Activated B cell treated with CpG ODN at 0.5 μM for 24 hours (primary cell): ENCODE measurements around the gene IL1RL2. TPM values are rescaled to one million over a fixed set of nuclear protein-coding genes. Genes with fewer than 3 reads are reported as not detected.

Experiments used
- ATAC-seq: fragments of 200-7000 bp; cut with Tn5 transposase; one replicate; pipeline ENCODE4 v1.10.0; 2021; ENCODE audit warnings: low read depth, mild to moderate bottlenecking, moderate library complexity
- CTCF ChIA-PET: fragments of 350-600 bp; sonication (Branson Sonifier 250); formaldehyde crosslinking; loops from one replicate; lab custom pipeline; 2021; ENCODE audit warnings: antibody characterized with exemption; lab: Charles Lee
- POLR2A ChIA-PET: fragments of 350-600 bp; sonication (Branson Sonifier 250); formaldehyde crosslinking; loops from one replicate; lab custom pipeline; 2021; ENCODE audit warnings: antibody characterized with exemption; lab: Charles Lee
- DNase-seq: peaks from one replicate; pipeline ENCODE4 v3.0.0; 2022
- H3K27ac Mint-ChIP-seq: one replicate; pipeline ENCODE4 v1.8.0; 2020; ENCODE audit warnings: mixed read lengths
- H3K27me3 Mint-ChIP-seq: one replicate; pipeline ENCODE4 v1.8.0; 2021; ENCODE audit warnings: mixed read lengths
- H3K36me3 Mint-ChIP-seq: one replicate; pipeline ENCODE4 v1.8.0; 2021; ENCODE audit warnings: low read depth, mixed read lengths
- H3K4me1 Mint-ChIP-seq: one replicate; pipeline ENCODE4 v1.8.0; 2021; ENCODE audit warnings: mixed read lengths
- H3K4me3 Mint-ChIP-seq: one replicate; pipeline ENCODE4 v1.8.0; 2020; ENCODE audit warnings: mild to moderate bottlenecking, mixed read lengths
- H3K9me3 Mint-ChIP-seq: one replicate; pipeline ENCODE4 v1.8.0; 2020; ENCODE audit warnings: mixed read lengths
- CTCF ChIP-seq: fragments of 200-600 bp; IDR thresholded peaks from one replicate; pipeline ENCODE4 v1.8.0; 2022; ENCODE audit warnings: antibody characterized with exemption, mild to moderate bottlenecking
- intact Hi-C: fragments of 100-400 bp; cut with micrococcal nuclease; formaldehyde crosslinking; loops from one replicate; pipeline ENCODE4 v1.15.1; 2024
- total RNA-seq: library from RNA; stranded (reverse); gene quantifications from 2 replicates; pipeline ENCODE4 v1.2.3, GENCODE V29; 2022

IL1RL2 gene
- total RNA-seq, 1 donor from 2014 or later = not detected

DNA sequence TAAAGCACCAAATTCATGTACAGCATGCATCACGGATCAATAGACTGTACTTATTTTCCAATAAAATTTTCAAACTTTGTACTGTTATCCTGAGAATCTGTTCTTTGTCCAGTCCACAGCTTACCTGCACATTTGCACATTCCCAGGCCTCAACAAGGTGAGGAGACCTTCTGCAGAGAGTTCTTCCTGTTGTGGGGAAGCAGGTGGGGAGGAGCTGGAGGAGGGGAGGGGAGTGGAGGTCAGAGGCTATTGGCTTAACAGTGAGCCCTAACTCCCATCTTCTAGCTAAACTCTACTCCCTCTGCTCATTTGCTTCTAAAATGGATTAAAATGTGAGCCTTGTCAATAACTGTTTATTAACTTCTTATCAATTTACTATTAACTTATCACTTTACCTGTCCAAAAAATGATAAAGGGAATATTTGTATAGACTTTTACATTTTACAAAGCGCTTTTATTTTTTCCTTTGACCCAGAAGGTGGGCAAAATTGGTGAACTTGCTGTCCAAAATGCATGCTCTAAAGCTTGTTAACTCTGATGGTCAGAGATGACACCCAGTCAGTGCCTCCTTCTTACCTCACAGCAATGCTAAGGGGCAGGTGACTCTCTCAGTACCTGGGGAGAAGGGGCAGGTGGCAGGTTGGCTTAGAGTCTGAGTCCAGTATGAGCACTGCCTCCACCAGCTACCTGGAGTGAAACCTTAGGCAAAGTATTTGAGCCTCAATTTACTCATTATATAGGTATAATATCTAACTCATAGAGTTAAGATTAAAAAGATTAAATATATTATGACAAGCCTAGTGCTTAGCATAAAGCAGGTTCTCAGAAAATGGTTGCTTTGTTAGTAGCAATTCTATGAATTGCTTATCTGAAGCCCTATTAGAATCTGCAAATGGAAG lies 6.8 kb upstream of the IL1RL2 start:
- Mint-ChIP-seq H3K4me3 (no peak overlapping the region), H3K27ac (no peak overlapping the region), H3K9me3 (no peaks in the 10 kb centered on the region), H3K27me3 (peaks cover 29% of the 10 kb centered on the region), H3K4me1 (no peaks in the 10 kb centered on the region), H3K36me3 (no peaks in the 10 kb centered on the region)
- intact Hi-C loops = no loop called here
- TF ChIP-seq CTCF = no peak
- ATAC-seq (no peak), DNase-seq (no peak)
- ChIA-PET POLR2A (no interaction called here), CTCF (no interaction called here)

DNA sequence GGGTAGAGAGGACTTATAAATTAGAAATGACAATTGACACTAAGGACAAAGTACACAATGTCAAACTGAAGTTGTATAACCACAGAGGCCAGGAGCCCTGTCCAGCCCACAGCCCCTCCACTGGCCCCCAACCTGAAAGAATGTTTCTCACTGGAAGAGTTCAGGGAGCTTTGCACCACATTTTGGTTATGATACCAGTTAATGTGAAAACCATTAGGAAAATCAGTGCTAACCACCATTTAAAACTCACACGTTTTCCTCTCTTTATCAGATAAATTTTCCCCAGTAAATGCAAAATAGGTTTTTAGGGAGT lies 6.2 kb upstream of the IL1RL2 start:
- no peaks in the 10 kb centered on the region for H3K4me1 Mint-ChIP-seq
- CTCF ChIA-PET = no interaction called here
- no peak for ATAC-seq
- no peak for TF ChIP-seq CTCF
- intact Hi-C loops = no loop called here
- POLR2A ChIA-PET = no interaction called here
- H3K4me3 Mint-ChIP-seq = no peak overlapping the region
- no peak overlapping the region for H3K27ac Mint-ChIP-seq
- no peak for DNase-seq
- no peaks in the 10 kb centered on the region for H3K9me3 Mint-ChIP-seq
- H3K36me3 Mint-ChIP-seq = no peaks in the 10 kb centered on the region
- peaks cover 26% of the 10 kb centered on the region for H3K27me3 Mint-ChIP-seq

DNA sequence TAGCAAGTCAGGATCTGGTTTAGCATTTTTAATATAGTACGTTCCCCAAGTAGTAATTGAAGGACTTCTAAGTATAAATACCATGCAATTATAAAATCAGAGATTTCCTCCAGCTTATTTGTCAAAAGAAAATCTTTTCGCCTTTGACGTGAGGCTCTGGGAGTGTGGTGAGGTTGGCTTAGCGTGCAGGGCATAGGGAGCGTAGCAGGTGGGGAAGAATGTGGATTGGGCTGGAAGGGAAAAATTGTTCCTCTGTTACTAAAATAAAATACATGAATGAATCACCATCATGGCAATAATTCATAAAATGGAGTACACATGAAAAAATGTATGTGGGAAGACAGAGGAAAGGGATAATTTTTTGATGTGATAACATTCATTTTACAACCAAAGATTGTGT lies 5.4 kb upstream of the IL1RL2 start:
- no peak for DNase-seq
- H3K36me3 Mint-ChIP-seq = no peaks in the 10 kb centered on the region
- POLR2A ChIA-PET = no interaction called here
- intact Hi-C loops = no loop called here
- H3K4me3 Mint-ChIP-seq = no peak overlapping the region
- H3K4me1 Mint-ChIP-seq = no peaks in the 10 kb centered on the region
- CTCF ChIA-PET = no interaction called here
- TF ChIP-seq CTCF = no peak
- peaks cover 27% of the 10 kb centered on the region for H3K27me3 Mint-ChIP-seq
- no peaks in the 10 kb centered on the region for H3K9me3 Mint-ChIP-seq
- H3K27ac Mint-ChIP-seq = no peak overlapping the region
- ATAC-seq = no peak

GRCh38 chr2:102181919-102182635 lies 4.7 kb upstream of the IL1RL2 start:
- DNase-seq (no peak), ATAC-seq (no peak)
- TF ChIP-seq CTCF = no peak
- Mint-ChIP-seq H3K4me1 (no peaks in the 10 kb centered on the region), H3K27ac (no peak overlapping the region), H3K9me3 (no peaks in the 10 kb centered on the region), H3K4me3 (no peak overlapping the region), H3K27me3 (peaks cover 32% of the 10 kb centered on the region), H3K36me3 (no peaks in the 10 kb centered on the region)
- ChIA-PET CTCF (no interaction called here), POLR2A (interaction anchor here (0.6 kb wide), 1 partner anchor 273 kb away, joined by 3 read pairs; no protein-coding TSS in a partner anchor)
- intact Hi-C loops = no loop called here

DNA sequence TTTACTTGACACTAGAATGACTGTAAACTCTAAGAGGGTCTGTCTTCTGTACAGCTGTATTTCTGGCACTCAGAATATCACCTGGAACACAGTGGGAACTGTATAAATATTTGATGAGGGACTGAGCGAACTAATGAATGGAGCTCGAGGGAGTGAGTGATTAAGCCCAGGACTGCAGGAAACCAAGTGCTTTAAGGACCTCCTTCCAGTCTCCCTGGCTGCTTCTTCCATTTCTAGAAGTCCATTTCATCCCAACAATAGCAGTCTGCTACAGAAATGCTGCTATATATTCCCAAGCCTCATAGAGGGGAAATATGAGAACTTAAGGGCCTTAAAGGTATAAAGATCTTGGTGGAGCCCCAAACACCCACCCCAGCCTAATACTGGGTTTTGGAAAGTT lies 2.8 kb upstream of the IL1RL2 start:
- ChIA-PET CTCF (no interaction called here), POLR2A (no interaction called here)
- Mint-ChIP-seq H3K4me1 (no peaks in the 10 kb centered on the region), H3K9me3 (no peaks in the 10 kb centered on the region), H3K4me3 (no peak overlapping the region), H3K27me3 (peaks cover 36% of the 10 kb centered on the region), H3K36me3 (no peaks in the 10 kb centered on the region), H3K27ac (no peak overlapping the region)
- ATAC-seq = no peak
- no peak for TF ChIP-seq CTCF
- intact Hi-C loops = no loop called here
- no peak for DNase-seq
